ENCODE results near the gene COPG1.
A peak's percentile ranks its signal among the peaks of the same experiment; 100 is the strongest.
"Not testable (repeated sequence)": the region's sequence is repeated elsewhere in the genome, so short reads cannot be mapped to it uniquely, and the experiment has no call there.

Gene COPG1

DNA sequence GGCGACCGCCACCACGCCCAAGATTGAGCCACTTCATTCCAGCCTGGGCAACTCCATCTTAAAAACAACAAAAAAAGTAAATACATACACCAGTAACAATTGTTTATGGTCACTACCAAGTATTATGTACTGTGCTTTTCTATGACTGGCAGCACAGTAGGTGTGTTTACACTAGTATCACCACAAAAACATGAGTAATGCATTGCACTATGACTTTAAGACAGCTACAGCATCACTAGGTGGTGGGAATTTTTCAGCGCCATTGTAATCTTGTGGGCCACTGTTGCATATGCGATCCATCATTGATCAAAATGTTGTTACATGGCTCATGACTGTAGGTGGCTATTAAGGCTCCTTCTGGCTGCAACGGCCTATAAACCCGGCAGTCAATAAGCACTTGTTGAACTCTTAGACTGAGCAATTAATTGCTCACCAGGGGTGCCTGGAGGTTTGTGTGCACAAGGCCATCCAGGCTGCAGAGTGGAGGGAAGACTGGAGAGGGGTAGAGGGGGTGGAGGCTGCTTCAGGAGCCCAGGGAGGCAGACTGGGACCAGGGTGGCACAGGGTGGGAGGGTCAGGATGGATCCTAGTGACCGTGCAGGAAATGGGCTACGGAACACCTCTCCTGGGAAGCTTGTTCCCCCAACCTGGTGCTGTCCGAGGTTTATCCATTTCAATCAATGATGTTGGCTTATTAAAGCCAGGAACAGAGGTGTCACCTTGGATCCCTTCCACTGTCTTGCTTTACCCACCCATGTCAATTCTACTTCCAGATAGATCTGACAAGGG is 17.9 kb upstream of the COPG1 start:
- H3K4me3 Mint-ChIP-seq = peak overlapping the region; percentile 44

DNA sequence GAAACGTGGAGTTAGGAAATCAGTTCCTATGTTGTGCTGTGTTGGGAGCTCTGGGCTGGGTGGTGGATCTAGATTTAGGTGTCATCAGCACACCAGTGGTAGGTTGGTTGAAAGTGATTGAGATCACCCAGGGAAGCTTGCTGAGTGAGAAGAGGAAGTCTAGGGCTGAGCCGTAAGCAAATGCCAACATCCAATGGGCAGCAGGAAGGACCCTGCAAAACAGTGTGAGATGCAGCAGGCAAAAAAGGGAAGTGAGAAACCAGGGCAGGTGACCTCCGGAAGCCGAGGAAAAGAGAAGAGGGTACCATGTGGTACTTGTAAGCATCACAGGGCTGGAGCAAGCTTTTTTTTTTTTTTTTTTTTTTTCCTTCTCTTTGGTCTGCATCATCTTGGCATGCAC is 15.9 kb upstream of the COPG1 start:
- Mint-ChIP-seq H3K27ac (peak overlapping the region; percentile 82), H3K9me3 (no peaks in the 10 kb centered on the region), H3K36me3 (ENCODE audit: low read depth) (peaks cover 3% of the 10 kb centered on the region), H3K27me3 (ENCODE audit: low read depth) (no peaks in the 10 kb centered on the region), H3K4me1 (ENCODE audit: low read depth) (peaks cover 53% of the 10 kb centered on the region), H3K4me3 (peak overlapping the region; percentile 70)

More for the DNA sequence above, 17.9 kb upstream of the COPG1 start:
- peaks cover 57% of the 10 kb centered on the region for H3K4me1 Mint-ChIP-seq (ENCODE audit: low read depth)
- H3K36me3 Mint-ChIP-seq (ENCODE audit: low read depth) = peaks cover 5% of the 10 kb centered on the region
- H3K9me3 Mint-ChIP-seq = no peaks in the 10 kb centered on the region
- no peaks in the 10 kb centered on the region for H3K27me3 Mint-ChIP-seq (ENCODE audit: low read depth)
- H3K27ac Mint-ChIP-seq = peak overlapping the region; percentile 77

DNA sequence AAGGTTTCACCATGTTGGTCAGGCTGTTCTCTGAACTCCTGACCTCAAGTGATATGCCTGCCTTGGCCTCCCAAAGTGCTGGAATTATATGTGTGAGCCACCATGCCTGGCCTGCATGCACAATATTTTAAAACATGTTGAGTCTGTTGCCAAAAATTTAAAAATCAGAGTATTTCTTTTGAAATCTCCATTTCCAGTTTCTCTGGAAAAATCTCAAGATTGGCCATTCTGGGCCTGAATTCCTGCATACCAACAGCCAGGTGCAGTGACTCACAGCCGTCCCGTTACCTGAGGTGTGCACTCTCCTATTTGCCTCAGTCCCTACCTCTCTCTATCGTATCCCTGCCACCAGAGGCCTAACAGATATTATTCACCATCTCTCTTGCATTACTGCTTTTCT is 15.0 kb upstream of the COPG1 start:
- H3K4me1 Mint-ChIP-seq (ENCODE audit: low read depth) = peaks cover 56% of the 10 kb centered on the region
- H3K4me3 Mint-ChIP-seq = peak overlapping the region; percentile 19

DNA sequence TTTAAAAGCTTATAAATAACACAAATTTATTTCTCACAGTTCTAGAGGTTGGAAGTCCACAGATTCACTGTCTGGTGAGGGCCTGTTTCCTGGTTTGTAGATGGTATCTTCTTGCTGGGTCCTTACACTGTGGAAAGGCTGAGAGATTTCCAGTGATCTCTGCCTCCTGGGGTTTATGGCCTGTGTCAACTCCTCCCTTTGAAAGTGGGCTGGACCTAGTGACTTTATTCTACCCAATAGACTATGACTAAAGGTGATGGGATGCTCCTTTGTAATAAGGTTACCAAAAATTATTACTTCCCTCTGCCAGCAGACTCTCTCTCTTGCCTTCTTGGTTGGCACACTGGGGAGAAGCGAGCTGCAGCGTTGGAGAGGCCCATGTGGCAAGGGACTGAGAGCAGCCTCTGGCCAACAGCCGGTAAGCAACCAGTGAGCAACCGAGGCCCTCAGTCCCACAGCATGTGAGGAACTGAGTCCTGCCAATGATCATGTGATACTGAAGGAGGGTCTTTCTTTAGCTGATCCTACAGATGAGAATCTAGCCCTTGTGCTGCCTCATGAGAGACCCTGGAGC is 14.0 kb upstream of the COPG1 start:
- H3K27ac Mint-ChIP-seq = no peak overlapping the region
- H3K4me1 Mint-ChIP-seq (ENCODE audit: low read depth) = peaks cover 55% of the 10 kb centered on the region
- peaks cover 4% of the 10 kb centered on the region for H3K9me3 Mint-ChIP-seq
- H3K4me3 Mint-ChIP-seq = no peak overlapping the region
- no peaks in the 10 kb centered on the region for H3K27me3 Mint-ChIP-seq (ENCODE audit: low read depth)
- H3K36me3 Mint-ChIP-seq (ENCODE audit: low read depth) = peaks cover 10% of the 10 kb centered on the region

More for the DNA sequence above, 15.0 kb upstream of the COPG1 start:
- Mint-ChIP-seq H3K9me3 (no peaks in the 10 kb centered on the region), H3K36me3 (ENCODE audit: low read depth) (peaks cover 6% of the 10 kb centered on the region), H3K27me3 (ENCODE audit: low read depth) (no peaks in the 10 kb centered on the region), H3K27ac (no peak overlapping the region)

DNA sequence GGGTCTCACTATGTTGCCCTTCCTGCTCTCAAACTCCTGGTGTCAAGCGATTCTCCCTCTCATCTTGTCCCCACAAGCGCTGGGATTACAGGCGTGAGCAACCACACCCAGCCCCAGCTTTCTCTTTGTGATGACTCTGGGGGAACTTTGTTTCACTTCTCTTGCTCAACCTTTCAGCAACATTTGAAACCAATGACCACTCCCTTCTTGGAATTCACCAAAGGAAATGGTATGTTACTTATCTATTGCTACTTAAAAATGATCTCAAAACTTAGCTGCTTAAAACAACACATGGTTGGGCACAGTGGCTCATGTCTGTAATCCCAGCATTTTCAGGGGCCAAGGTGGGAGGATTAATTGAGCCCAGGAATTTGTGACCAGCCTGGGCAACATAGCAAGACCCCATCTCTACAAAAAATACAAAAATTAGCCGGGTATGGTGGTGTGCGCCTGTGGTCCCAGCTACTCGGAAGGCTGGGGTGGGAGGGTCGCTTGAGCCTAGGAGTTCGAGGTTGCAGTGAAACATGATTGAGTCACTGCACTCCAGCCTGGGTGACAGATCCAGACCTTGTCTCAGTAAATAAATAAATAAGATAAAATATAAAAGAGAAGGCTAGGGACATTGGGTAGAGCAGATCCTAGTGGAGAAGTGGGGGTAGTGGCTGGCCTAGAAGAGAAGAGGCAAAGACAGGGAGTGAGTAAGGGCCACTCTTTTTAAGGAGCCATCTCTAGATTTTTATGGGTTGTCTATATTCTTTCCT is 10.3 kb upstream of the COPG1 start:
- Mint-ChIP-seq H3K9me3 (peaks cover 4% of the 10 kb centered on the region), H3K4me1 (ENCODE audit: low read depth) (peaks cover 38% of the 10 kb centered on the region), H3K36me3 (ENCODE audit: low read depth) (peaks cover 9% of the 10 kb centered on the region), H3K4me3 (peak overlapping the region; percentile 82), H3K27me3 (ENCODE audit: low read depth) (no peaks in the 10 kb centered on the region), H3K27ac (peak overlapping the region; percentile 99)

DNA sequence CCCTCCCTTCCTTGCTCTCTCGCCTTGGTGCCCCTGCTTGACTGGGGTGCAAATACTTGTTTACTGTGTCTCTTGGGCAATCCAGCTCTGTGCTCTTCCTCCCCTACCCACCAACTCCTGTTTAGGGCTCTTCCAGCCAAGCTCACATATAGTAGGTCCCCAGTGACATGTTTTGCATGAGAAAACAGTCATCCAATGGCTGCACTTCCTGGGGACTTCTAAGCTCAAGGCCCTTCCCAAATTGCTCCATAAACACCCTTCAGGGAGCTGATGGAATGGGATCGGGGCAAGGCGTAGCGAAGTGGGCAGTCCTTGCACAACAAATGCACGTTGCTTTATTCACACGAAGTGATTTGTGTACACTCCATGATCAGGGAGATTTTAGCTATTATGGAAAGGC is 9.4 kb upstream of the COPG1 start:
- Mint-ChIP-seq H3K27me3 (ENCODE audit: low read depth) (no peaks in the 10 kb centered on the region), H3K4me1 (ENCODE audit: low read depth) (peaks cover 34% of the 10 kb centered on the region), H3K4me3 (peak overlapping the region; percentile 78), H3K9me3 (peaks cover 4% of the 10 kb centered on the region), H3K36me3 (ENCODE audit: low read depth) (peaks cover 9% of the 10 kb centered on the region), H3K27ac (peak overlapping the region; percentile 93)

DNA sequence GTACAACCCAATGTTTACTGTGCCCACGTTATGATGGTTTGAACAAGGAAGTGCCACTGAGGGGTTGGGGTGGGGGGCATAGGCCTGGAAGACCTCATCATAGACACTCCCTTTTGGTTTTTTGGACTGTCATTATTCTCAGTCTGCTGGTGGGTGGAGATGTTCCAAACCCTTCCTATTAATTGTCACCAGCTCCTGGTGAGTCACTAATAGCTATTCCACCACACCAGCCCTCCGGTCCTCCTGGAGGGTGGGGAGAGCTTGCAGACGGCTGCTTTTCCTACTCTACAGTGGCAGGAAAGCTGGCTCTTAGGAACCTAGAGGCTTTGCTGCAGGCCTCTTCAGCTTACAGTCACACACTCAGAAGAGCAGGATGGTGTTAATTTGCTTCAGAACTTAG is 9.0 kb upstream of the COPG1 start:
- Mint-ChIP-seq H3K27me3 (ENCODE audit: low read depth) (no peaks in the 10 kb centered on the region), H3K9me3 (peaks cover 4% of the 10 kb centered on the region), H3K27ac (peak overlapping the region; percentile 93), H3K4me1 (ENCODE audit: low read depth) (peaks cover 33% of the 10 kb centered on the region), H3K4me3 (no peak overlapping the region), H3K36me3 (ENCODE audit: low read depth) (peaks cover 9% of the 10 kb centered on the region)

DNA sequence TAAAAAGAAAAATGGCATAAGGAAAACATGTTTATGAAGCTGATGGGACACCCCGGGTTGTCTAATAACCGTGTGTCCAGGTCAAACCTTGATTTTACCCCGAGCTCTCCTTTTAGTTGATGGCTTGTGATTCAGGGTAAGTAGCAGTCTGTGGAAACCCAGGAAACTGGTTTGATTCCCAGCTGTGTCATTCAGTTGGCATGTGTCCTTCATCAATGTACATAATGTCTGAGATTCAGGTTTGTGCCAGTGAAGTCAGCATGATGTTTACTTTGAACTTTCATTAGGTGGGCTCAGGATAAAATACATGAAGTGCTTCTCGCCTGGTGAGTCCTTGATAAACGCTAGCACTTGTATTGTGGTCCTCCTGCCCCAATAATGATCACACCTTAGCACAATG is 4.3 kb upstream of the COPG1 start:
- Mint-ChIP-seq H3K9me3 (peaks cover under 1% of the 10 kb centered on the region), H3K36me3 (ENCODE audit: low read depth) (peaks cover 12% of the 10 kb centered on the region), H3K27me3 (ENCODE audit: low read depth) (no peaks in the 10 kb centered on the region), H3K4me3 (no peak overlapping the region), H3K27ac (no peak overlapping the region), H3K4me1 (ENCODE audit: low read depth) (peaks cover 28% of the 10 kb centered on the region)

DNA sequence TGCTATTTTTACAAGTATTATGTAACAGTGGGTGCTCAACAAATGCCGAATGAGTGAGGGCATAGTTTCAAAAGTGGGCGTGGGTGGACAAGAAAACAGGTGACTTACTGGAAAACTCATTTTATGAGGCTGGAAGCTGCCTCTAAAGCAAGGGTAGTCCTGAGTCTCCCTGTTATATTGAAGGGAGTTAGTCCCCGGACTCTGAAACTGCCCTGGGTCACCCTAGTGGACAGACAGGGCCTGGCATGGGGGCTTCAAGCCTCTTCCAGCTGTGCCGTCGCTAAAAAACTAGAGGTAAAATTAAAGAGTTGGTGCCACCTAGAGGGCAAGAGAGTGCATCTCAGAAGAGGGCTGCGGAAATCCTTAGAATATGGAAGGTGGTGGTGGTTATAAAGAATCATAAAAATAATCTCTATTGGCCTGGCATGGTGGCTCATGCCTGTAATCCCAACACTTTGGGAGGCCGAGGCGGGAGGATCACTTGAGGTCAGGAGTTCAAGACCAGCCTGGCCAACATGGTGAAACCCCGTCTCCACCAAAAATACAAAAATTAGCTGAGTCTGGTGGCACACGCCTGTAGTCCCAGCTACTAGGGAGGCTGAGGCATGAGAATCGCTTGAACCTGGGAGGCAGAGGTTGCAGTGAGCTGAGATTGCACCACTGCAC is 3.6 kb upstream of the COPG1 start:
- Mint-ChIP-seq H3K27ac (peak overlapping the region; percentile 28), H3K4me1 (ENCODE audit: low read depth) (peaks cover 31% of the 10 kb centered on the region), H3K36me3 (ENCODE audit: low read depth) (peaks cover 17% of the 10 kb centered on the region)
- not testable (repeated sequence) for H3K9me3 Mint-ChIP-seq; H3K4me3 Mint-ChIP-seq; H3K27me3 Mint-ChIP-seq (ENCODE audit: low read depth)

DNA sequence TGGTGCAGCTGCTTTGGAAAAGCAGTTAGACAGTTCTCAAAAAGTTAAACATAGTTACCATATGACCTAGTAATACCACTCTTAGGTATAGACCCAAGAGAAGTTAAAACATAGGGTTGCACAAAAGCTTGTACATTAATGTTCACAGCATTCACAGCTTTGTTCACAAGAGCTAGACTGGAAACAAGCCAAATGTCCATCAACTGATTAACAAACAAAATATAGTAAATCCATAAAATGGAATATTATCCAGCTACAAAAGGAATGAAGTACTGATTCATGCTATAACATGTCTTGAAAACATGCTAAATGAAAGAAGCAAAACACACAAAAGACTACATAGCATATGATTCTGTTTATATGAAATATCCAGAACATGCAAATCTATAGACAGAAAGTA is 2.8 kb upstream of the COPG1 start:
- H3K27me3 Mint-ChIP-seq (ENCODE audit: low read depth) = no peaks in the 10 kb centered on the region
- H3K4me3 Mint-ChIP-seq = no peak overlapping the region
- no peak overlapping the region for H3K27ac Mint-ChIP-seq
- H3K4me1 Mint-ChIP-seq (ENCODE audit: low read depth) = peaks cover 31% of the 10 kb centered on the region
- H3K36me3 Mint-ChIP-seq (ENCODE audit: low read depth) = peaks cover 17% of the 10 kb centered on the region
- no peaks in the 10 kb centered on the region for H3K9me3 Mint-ChIP-seq

DNA sequence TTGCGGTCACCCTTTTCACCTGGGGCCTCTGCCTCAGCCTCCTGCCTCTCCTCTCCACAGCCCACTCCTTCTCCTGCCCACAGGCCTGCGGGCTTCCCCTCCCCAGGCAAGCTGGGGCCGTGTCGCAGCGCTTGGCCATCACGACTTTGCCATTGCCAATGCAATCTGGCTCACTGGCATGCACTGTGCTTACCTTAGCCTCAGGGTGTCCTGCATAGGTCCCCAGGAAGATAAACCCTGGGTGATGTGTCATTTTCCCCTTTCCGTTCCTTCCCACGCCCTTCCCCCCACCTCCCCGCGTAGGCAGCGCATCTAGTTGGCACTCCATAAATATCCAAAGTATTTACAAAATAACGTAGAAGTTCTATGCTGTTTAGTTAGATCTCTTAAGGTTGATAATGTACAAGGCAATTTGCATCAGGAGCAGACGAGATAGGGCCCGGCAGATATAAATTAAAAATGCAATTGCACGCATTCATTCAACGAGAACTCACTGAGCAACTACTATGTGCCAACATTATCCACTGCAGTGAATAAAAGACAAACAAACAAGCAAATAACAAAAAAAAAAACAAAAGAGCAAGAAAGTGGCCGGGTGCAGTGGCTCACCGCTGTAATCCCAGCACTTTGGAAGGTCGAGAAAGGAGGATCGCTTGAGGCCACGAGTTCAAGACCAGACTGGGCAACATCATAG is 973 bp upstream of the COPG1 start:
- peak overlapping the region; percentile 97 for H3K27ac Mint-ChIP-seq
- H3K27me3 Mint-ChIP-seq (ENCODE audit: low read depth) = no peaks in the 10 kb centered on the region
- H3K4me3 Mint-ChIP-seq = peak overlapping the region; percentile 98
- peaks cover 30% of the 10 kb centered on the region for H3K36me3 Mint-ChIP-seq (ENCODE audit: low read depth)
- H3K9me3 Mint-ChIP-seq = no peaks in the 10 kb centered on the region
- peaks cover 35% of the 10 kb centered on the region for H3K4me1 Mint-ChIP-seq (ENCODE audit: low read depth)

DNA sequence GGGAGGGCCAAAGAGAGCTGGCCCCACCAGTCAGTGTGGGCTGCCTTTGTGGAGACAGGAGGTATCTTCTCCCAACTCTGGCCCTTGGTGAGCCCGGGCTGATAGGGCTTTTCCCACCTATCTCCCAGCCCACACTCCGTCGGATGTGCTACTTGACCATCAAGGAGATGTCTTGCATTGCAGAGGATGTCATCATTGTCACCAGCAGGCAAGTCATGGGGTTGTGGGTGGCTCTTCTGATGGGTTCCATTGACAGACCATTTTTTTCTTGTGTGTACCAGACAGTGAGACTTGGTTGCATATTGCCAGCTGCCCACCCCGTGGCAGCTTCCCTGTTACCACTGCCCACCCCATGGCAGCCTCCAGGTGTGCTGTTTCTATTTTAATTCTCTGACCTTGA is 3.3 kb downstream of the COPG1 start:
- peaks cover 60% of the 10 kb centered on the region for H3K36me3 Mint-ChIP-seq (ENCODE audit: low read depth)

DNA sequence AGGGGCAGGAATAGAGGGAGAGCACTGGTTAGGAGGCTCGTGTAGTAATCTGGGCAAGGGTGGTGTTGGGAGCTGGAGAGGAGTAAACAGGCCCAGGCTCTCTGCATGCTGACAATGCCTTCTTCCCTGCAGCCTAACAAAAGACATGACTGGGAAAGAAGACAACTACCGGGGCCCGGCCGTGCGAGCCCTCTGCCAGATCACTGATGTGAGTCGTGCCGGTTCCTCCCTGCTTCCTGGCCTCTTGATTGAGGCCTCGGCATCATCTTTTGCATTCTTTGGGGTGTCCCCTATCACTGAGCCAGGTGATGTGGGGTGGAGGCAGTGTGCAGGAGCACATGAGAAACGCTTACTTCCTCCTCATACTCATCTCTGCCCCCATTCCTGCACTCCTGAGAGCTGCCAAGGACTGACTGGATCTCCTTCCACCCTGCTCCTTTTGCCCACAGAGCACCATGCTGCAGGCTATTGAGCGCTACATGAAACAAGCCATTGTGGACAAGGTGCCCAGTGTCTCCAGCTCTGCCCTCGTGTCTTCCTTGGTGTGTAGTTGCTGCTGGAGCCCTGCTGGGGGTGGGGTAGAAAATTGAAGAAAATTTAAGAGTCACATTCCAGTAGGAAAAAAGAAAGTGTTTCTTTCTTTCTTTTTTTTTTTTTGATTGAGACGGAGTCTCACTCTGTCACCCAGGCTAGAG is 5.3 kb downstream of the COPG1 start:
- Mint-ChIP-seq H3K36me3 (ENCODE audit: low read depth) (peaks cover 68% of the 10 kb centered on the region), H3K4me3 (no peak overlapping the region)

More for the DNA sequence above, 3.3 kb downstream of the COPG1 start:
- Mint-ChIP-seq H3K9me3 (no peaks in the 10 kb centered on the region), H3K27ac (no peak overlapping the region), H3K4me1 (ENCODE audit: low read depth) (peaks cover 27% of the 10 kb centered on the region), H3K27me3 (ENCODE audit: low read depth) (no peaks in the 10 kb centered on the region), H3K4me3 (no peak overlapping the region)

More for the DNA sequence above, 5.3 kb downstream of the COPG1 start:
- H3K4me1 Mint-ChIP-seq (ENCODE audit: low read depth) = peaks cover 19% of the 10 kb centered on the region
- H3K27me3 Mint-ChIP-seq (ENCODE audit: low read depth) = no peaks in the 10 kb centered on the region
- no peak overlapping the region for H3K27ac Mint-ChIP-seq
- no peaks in the 10 kb centered on the region for H3K9me3 Mint-ChIP-seq

Measured in T-helper 1 cell treated with Interleukin-12 subunit alpha and Interleukin-12 subunit beta and Interleukin-4 antibody, amounts not matched to agents 30 μg/mL and 1 μg/mL, for 36 hours (primary cell).